GM23338 (cell line): ENCODE results near the gene DMBX1.

Source experiments
- CREB1 ChIP-seq: fragments of 250-450 bp; sonication (Bioruptor Pico); IDR thresholded peaks from 2 replicates; pipeline ENCODE4 v1.5.0; 2020; ENCODE audit warnings: low read depth, mild to moderate bottlenecking, moderate library complexity
- EZH2 ChIP-seq: fragments of 200-600 bp; sonication (generic); IDR thresholded peaks from one replicate; pipeline ENCODE4 v1.8.0; 2017; ENCODE audit warnings: antibody characterized with exemption, mild to moderate bottlenecking, low read depth; ENCODE audit not compliant: unreplicated experiment
- EZH2phosphoT487 ChIP-seq: fragments of 200-600 bp; sonication (generic); IDR thresholded peaks from one replicate; pipeline ENCODE4 v1.8.1; 2018; ENCODE audit warnings: antibody characterized with exemption; ENCODE audit not compliant: unreplicated experiment
- JUNB ChIP-seq: IDR thresholded peaks from one replicate; pipeline ENCODE4 v1.6.1; 2016; ENCODE audit warnings: antibody characterized with exemption; ENCODE audit not compliant: unreplicated experiment
- POLR2AphosphoS5 ChIP-seq: IDR thresholded peaks from 2 replicates; pipeline ENCODE4 v1.6.1; 2016; ENCODE audit warnings: antibody characterized with exemption, low read depth
- STAT1 ChIP-seq: IDR thresholded peaks from one replicate; pipeline ENCODE4 v1.6.1; 2016; ENCODE audit warnings: antibody characterized with exemption; ENCODE audit not compliant: unreplicated experiment
- ZNF331 ChIP-seq: fragments of 250-450 bp; sonication (Bioruptor Pico); IDR thresholded peaks from 2 replicates; pipeline ENCODE4 v1.5.0; 2020; ENCODE audit warnings: low read depth, mild to moderate bottlenecking, moderate library complexity
- TF ChIP-seq, protein P1 (sequence below), 2 experiments: fragments of 200-600 bp in 1 of 2; sonication (generic) in 1 of 2; conservative IDR thresholded peaks; 2 replicates each; pipeline versions ENCODE4 v1.5.1 to v1.6.1; 2016 to 2017; ENCODE audit warnings: antibody characterized with exemption in 2 of 2, low read depth in 2 of 2, mild to moderate bottlenecking in 2 of 2, moderate library complexity in 1 of 2
- TF ChIP-seq, protein P2 (sequence below): IDR thresholded peaks from 2 replicates; pipeline ENCODE4 v1.6.1; 2016; ENCODE audit warnings: antibody characterized with exemption
- TF ChIP-seq, protein P3 (sequence below): IDR thresholded peaks from one replicate; pipeline ENCODE4 v1.6.1; 2018; ENCODE audit warnings: antibody characterized with exemption; ENCODE audit not compliant: unreplicated experiment

DNA sequence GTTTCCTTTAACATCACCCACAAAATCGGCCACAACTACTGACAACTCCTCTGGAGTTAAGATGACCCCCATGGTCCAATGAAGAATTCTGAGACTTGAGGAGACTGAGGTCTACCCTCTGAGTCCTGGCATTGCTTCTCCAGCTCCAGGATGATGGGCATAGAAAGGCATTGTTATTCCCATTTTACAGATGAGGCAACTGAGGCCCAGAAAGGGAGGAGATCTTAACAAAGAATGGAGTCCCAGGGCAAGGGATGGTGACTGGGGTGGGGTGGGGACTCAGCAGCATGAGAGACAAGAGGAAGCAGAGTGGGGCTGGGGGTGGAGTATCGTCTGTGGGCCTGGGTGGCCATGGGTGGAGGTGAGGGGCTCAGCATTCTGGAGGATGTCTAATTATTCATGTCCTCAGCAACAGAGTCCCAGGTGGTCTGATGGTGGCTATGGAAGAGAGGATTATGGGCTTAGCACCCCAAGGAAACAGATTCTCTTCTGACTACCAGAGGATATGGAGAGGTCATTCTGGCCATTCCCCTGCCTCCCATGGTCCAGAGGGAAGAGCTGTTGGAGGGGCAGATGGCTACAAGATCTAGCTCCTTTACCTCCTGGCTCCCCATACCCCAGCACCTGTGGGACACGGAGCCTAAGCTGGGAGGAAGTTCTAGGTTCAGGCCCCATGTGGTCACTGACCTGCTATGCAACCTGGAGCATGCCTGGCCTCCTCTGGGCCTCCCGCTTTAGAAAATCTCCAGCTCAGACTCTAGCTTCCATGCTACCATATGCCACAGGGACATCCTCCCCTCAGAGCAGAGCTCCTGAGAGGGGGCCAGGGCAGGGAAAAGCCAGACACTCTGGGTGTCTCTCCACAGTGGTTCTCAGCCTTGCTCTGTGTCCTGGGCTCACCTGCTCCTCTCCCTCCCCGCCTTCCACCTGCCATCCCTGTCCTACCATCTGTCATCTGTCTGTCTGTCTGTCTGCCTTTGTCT lies 37.4 kb upstream of the DMBX1 start:
- TF ChIP-seq, protein P1, sequence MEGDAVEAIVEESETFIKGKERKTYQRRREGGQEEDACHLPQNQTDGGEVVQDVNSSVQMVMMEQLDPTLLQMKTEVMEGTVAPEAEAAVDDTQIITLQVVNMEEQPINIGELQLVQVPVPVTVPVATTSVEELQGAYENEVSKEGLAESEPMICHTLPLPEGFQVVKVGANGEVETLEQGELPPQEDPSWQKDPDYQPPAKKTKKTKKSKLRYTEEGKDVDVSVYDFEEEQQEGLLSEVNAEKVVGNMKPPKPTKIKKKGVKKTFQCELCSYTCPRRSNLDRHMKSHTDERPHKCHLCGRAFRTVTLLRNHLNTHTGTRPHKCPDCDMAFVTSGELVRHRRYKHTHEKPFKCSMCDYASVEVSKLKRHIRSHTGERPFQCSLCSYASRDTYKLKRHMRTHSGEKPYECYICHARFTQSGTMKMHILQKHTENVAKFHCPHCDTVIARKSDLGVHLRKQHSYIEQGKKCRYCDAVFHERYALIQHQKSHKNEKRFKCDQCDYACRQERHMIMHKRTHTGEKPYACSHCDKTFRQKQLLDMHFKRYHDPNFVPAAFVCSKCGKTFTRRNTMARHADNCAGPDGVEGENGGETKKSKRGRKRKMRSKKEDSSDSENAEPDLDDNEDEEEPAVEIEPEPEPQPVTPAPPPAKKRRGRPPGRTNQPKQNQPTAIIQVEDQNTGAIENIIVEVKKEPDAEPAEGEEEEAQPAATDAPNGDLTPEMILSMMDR (conservative IDR thresholded peaks at IDR 0.05; ENCODE audit: low read depth in 2 of 2): no peak
- TF ChIP-seq POLR2AphosphoS5 (no peak), EZH2 (no peak), CREB1 (CRISPR knock-in tag) (no peak), ZNF331 (CRISPR knock-in tag) (no peak), EZH2phosphoT487 (no peak), JUNB (no peak), STAT1 (no peak)
- TF ChIP-seq, protein P2, sequence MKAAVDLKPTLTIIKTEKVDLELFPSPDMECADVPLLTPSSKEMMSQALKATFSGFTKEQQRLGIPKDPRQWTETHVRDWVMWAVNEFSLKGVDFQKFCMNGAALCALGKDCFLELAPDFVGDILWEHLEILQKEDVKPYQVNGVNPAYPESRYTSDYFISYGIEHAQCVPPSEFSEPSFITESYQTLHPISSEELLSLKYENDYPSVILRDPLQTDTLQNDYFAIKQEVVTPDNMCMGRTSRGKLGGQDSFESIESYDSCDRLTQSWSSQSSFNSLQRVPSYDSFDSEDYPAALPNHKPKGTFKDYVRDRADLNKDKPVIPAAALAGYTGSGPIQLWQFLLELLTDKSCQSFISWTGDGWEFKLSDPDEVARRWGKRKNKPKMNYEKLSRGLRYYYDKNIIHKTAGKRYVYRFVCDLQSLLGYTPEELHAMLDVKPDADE: no peak
- TF ChIP-seq, protein P3, sequence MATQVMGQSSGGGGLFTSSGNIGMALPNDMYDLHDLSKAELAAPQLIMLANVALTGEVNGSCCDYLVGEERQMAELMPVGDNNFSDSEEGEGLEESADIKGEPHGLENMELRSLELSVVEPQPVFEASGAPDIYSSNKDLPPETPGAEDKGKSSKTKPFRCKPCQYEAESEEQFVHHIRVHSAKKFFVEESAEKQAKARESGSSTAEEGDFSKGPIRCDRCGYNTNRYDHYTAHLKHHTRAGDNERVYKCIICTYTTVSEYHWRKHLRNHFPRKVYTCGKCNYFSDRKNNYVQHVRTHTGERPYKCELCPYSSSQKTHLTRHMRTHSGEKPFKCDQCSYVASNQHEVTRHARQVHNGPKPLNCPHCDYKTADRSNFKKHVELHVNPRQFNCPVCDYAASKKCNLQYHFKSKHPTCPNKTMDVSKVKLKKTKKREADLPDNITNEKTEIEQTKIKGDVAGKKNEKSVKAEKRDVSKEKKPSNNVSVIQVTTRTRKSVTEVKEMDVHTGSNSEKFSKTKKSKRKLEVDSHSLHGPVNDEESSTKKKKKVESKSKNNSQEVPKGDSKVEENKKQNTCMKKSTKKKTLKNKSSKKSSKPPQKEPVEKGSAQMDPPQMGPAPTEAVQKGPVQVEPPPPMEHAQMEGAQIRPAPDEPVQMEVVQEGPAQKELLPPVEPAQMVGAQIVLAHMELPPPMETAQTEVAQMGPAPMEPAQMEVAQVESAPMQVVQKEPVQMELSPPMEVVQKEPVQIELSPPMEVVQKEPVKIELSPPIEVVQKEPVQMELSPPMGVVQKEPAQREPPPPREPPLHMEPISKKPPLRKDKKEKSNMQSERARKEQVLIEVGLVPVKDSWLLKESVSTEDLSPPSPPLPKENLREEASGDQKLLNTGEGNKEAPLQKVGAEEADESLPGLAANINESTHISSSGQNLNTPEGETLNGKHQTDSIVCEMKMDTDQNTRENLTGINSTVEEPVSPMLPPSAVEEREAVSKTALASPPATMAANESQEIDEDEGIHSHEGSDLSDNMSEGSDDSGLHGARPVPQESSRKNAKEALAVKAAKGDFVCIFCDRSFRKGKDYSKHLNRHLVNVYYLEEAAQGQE: no peak
